Endothelial cell of umbilical vein (primary cell): Measurements from ENCODE around the gene GDF11. TPM values are rescaled to one million over a fixed set of nuclear protein-coding genes. Genes with fewer than 3 reads are reported as not detected.

Source experiments
- BruUV-seq: library from RNA; stranded (reverse); fragments of 400-500 nt; replicated peaks from 2 replicates; lab custom pipeline; 2021; lab: Mats Ljungman, UMichigan
- CTCF ChIA-PET: fragments of 300-600, 350-600 bp; sonication (Branson Sonifier 250); formaldehyde crosslinking; loops from one replicate; lab custom pipeline; 2021; ENCODE audit warnings: antibody characterized with exemption, inconsistent platforms; lab: Charles Lee
- POLR2A ChIA-PET: fragments of 300-600, 350-600 bp; sonication (Branson Sonifier 250); formaldehyde crosslinking; loops from one replicate; lab custom pipeline; 2021; ENCODE audit warnings: antibody characterized with exemption, inconsistent platforms; lab: Charles Lee
- DNase-seq: peaks from one replicate; pipeline ENCODE4 v3.0.0-alpha.2; 2011; ENCODE audit warnings: low read depth, low spot score
- FAIRE-seq: peaks from 2 replicates; lab custom pipeline; 2011; peaks lifted over from hg19 to GRCh38; lab: Jason Lieb, UNC
- H2AFZ ChIP-seq: 2 replicates; pipeline ENCODE4 v1.6.0; 2012; ENCODE audit warnings: low read depth, low read length, control low read depth, inconsistent platforms
- H3K27ac ChIP-seq: 2 replicates; pipeline ENCODE4 v1.5.1; 2011; ENCODE audit warnings: low read depth, mild to moderate bottlenecking, control low read depth, low read length, moderate library complexity; ENCODE audit not compliant: insufficient read depth
- H3K27me3 ChIP-seq, 2 experiments: 2 replicates each; pipeline versions ENCODE4 v1.6.0 to v1.6.1; 2011; ENCODE audit warnings: low read length in 2 of 2, mixed read lengths in 1 of 2; ENCODE audit not compliant: control insufficient read depth in 2 of 2, insufficient read depth in 2 of 2
- H3K36me3 ChIP-seq, 2 experiments: 2 replicates in 1 of 2; 3 replicates in 1 of 2; pipeline ENCODE4 v1.5.1; 2011; ENCODE audit warnings: low read length in 2 of 2, mild to moderate bottlenecking in 1 of 2, moderate library complexity in 1 of 2; ENCODE audit not compliant: control insufficient read depth in 2 of 2, insufficient read depth in 2 of 2; ENCODE audit errors: extremely low read depth in 1 of 2
- H3K4me1 ChIP-seq: 3 replicates; pipeline ENCODE4 v1.5.1; 2011; ENCODE audit warnings: mild to moderate bottlenecking, low read length; ENCODE audit not compliant: control insufficient read depth, insufficient read depth; ENCODE audit errors: extremely low read depth
- H3K4me2 ChIP-seq: 2 replicates; pipeline ENCODE4 v1.6.1; 2011; ENCODE audit warnings: low read length, control low read depth, mixed read lengths; ENCODE audit not compliant: insufficient read depth
- H3K4me3 ChIP-seq, 3 experiments: fragments of 200-600 bp in 1 of 3; sonication (generic), shearing (Covaris generic) in 1 of 3; replicated peaks in 1 of 3; 2 replicates each; pipeline ENCODE4 v1.5.1; 2011 to 2016; ENCODE audit warnings: control low read depth in 3 of 3, low read length in 3 of 3, mild to moderate bottlenecking in 2 of 3, inconsistent platforms in 1 of 3, low read depth in 1 of 3, moderate library complexity in 1 of 3; ENCODE audit not compliant: insufficient read depth in 1 of 3
- H3K79me2 ChIP-seq: 2 replicates; pipeline ENCODE4 v1.6.0; 2012; ENCODE audit warnings: low read length, inconsistent platforms; ENCODE audit not compliant: control insufficient read depth, insufficient read depth
- H3K9ac ChIP-seq: replicated peaks from 2 replicates; pipeline ENCODE3; 2011; ENCODE audit warnings: low read length, control low read depth; ENCODE audit not compliant: insufficient read depth; ENCODE audit errors: extremely low read depth
- H3K9me1 ChIP-seq: replicated peaks from 3 replicates; pipeline ENCODE4 v1.6.0; 2011; ENCODE audit warnings: mild to moderate bottlenecking, low read length; ENCODE audit not compliant: control insufficient read depth, insufficient read depth; ENCODE audit errors: extremely low read depth
- H3K9me3 ChIP-seq: replicated peaks from 2 replicates; pipeline ENCODE4 v1.5.1; 2012; ENCODE audit warnings: low read length, inconsistent platforms; ENCODE audit not compliant: control insufficient read depth, insufficient read depth
- H4K20me1 ChIP-seq: replicated peaks from 2 replicates; pipeline ENCODE3; 2011; ENCODE audit warnings: mild to moderate bottlenecking, low read length; ENCODE audit not compliant: control insufficient read depth, insufficient read depth; ENCODE audit errors: extremely low read depth
- CTCF ChIP-seq, 2 donors: IDR thresholded peaks; 1 replicate in 1 of 2; 2 replicates in 1 of 2; pipeline ENCODE4 v1.5.1; 2011; ENCODE audit warnings: low read length in 2 of 2, mild to moderate bottlenecking in 2 of 2, moderate library complexity in 2 of 2, control low read depth in 1 of 2, inconsistent platforms in 1 of 2, low read depth in 1 of 2; ENCODE audit not compliant: insufficient read depth in 1 of 2; ENCODE audit errors: extremely low read depth in 1 of 2
- EZH2 ChIP-seq: IDR thresholded peaks from 2 replicates; pipeline ENCODE4 v1.6.1; 2012; ENCODE audit warnings: borderline replicate concordance, low read depth, mild to moderate bottlenecking, moderate library complexity, low read length, inconsistent platforms; ENCODE audit not compliant: severe bottlenecking
- FOS ChIP-seq: IDR thresholded peaks from 2 replicates; pipeline ENCODE4 v1.6.1; 2011; ENCODE audit warnings: mild to moderate bottlenecking, low read length, moderate library complexity, borderline replicate concordance; ENCODE audit not compliant: insufficient read depth
- GATA2 ChIP-seq: IDR thresholded peaks from 2 replicates; pipeline ENCODE4 v1.7.0; 2011; ENCODE audit warnings: low read depth, mild to moderate bottlenecking, moderate library complexity, mixed read lengths, low read length; ENCODE audit not compliant: insufficient read length, insufficient read depth
- JUN ChIP-seq: IDR thresholded peaks from 2 replicates; pipeline ENCODE4 v1.6.1; 2011; ENCODE audit warnings: borderline replicate concordance, low read depth; ENCODE audit not compliant: insufficient read length, insufficient read depth
- MAX ChIP-seq: IDR thresholded peaks from 2 replicates; pipeline ENCODE4 v1.6.1; 2011; ENCODE audit not compliant: insufficient read depth, insufficient read length
- MYC ChIP-seq: IDR thresholded peaks from one replicate; pipeline ENCODE4 v1.6.1; 2011; ENCODE audit warnings: mild to moderate bottlenecking, low read depth, low read length
- POLR2A ChIP-seq: IDR thresholded peaks from 2 replicates; pipeline ENCODE4 v1.6.1; 2012; ENCODE audit warnings: low read depth, mild to moderate bottlenecking, control low read depth, low read length
- POLR2AphosphoS5 ChIP-seq: IDR thresholded peaks from 2 replicates; pipeline ENCODE4 v1.6.1; 2012; ENCODE audit warnings: low read depth, mild to moderate bottlenecking, control low read depth, low read length, moderate library complexity; ENCODE audit not compliant: insufficient read depth
- dilution Hi-C: fragments of 300-500 bp; cut with MboI; formaldehyde crosslinking; loops from one replicate; pipeline ENCODE4 v1.15.0; 2019; ENCODE audit warnings: low sequenced_read_pairs; ENCODE audit not compliant: extremely low pct_ligation_motif_present
- intact Hi-C: fragments of 100-400 bp; cut with micrococcal nuclease; formaldehyde crosslinking; loops from one replicate; pipeline ENCODE4 v1.10.0; 2022
- polyA plus RNA-seq, 4 experiments: library from polyadenylated mRNA; depleted of rRNA in 3 of 4; stranded (reverse) in 3 of 4; unstranded in 1 of 4; fragments of >200 nt; gene quantifications; 2 replicates each; pipeline versions ENCODE4 v1.2.1 to v1.2.3, GENCODE V29; 2011 to 2012; ENCODE audit warnings: missing spikeins in 1 of 4
- total RNA-seq: library from RNA; stranded (reverse); gene quantifications from 2 replicates; pipeline ENCODE4 v1.2.3, GENCODE V29; 2021

Gene GDF11
- total and polyA plus RNA-seq, 2 donors (not counting 3 experiments of a cell fraction or from before 2014, with no cell fraction given), result 10.0 to 18.7 TPM

GRCh38 chr12:55797068-55797467, 54.1 kb downstream of the GDF11 start:
- no peaks in the 10 kb centered on the region for H4K20me1 ChIP-seq
- no peak overlapping the region for H3K9ac ChIP-seq
- ChIA-PET CTCF (interaction anchor here (0.5 to 4.3 kb wide), 10 partner anchors 8 to 143 kb away, joined by 3 to 56 read pairs (median 4); partner anchors contain the start of genes ORMDL2 and SARNP), POLR2A (no interaction called here)
- TF ChIP-seq CTCF (IDR thresholded peaks at IDR 0.05; ENCODE audit: extremely low read depth in 1 of 2, insufficient read depth in 1 of 2, low read depth in 1 of 2, low read length in 2 of 2), result peak; percentile 31 to 41
- no peak for TF ChIP-seq MAX
- no peak for TF ChIP-seq FOS
- peaks cover 14 to 21% of the 10 kb centered on the region in 2 experiments for H3K36me3 ChIP-seq
- intact Hi-C loops (loop anchor here (1.0 kb wide), 1 partner anchor 58 kb away; no protein-coding TSS in a partner anchor), dilution Hi-C loops (no loop called here)
- H3K79me2 ChIP-seq, result peaks cover 18% of the 10 kb centered on the region
- no peak overlapping the region for H2AFZ ChIP-seq
- no peak overlapping the region for H3K27ac ChIP-seq
- no peaks in the 10 kb centered on the region for H3K9me1 ChIP-seq
- no peak overlapping the region for H3K4me3 ChIP-seq
- DNase-seq, result peak; percentile 41
- peak; percentile 31 for FAIRE-seq
- H3K9me3 ChIP-seq, result no peaks in the 10 kb centered on the region
- H3K4me2 ChIP-seq, result no peak overlapping the region
- no TSS peak for BruUV-seq
- H3K4me1 ChIP-seq, result no peaks in the 10 kb centered on the region
- H3K27me3 ChIP-seq, result no peaks in the 10 kb centered on the region

- Histone ChIP-seq H3K9ac (no peak overlapping the region), H3K9me1 (no peaks in the 10 kb centered on the region), H3K27ac (no peak overlapping the region), H3K9me3 (no peaks in the 10 kb centered on the region), H3K27me3 (no peaks in the 10 kb centered on the region), H4K20me1 (no peaks in the 10 kb centered on the region), H3K4me1 (no peaks in the 10 kb centered on the region), H2AFZ (no peak overlapping the region), H3K36me3 (peaks cover 14 to 21% of the 10 kb centered on the region in 2 experiments), H3K4me2 (no peak overlapping the region), H3K4me3 (no peak overlapping the region), H3K79me2 (peaks cover 18% of the 10 kb centered on the region)
- FAIRE-seq (no peak), DNase-seq (no peak)
- dilution Hi-C loops (no loop called here), intact Hi-C loops (loop anchor here (1.0 kb wide), 1 partner anchor 58 kb away; no protein-coding TSS in a partner anchor)
- TF ChIP-seq POLR2AphosphoS5 (no peak), CTCF (IDR thresholded peaks at IDR 0.05; ENCODE audit: extremely low read depth in 1 of 2, insufficient read depth in 1 of 2, low read depth in 1 of 2, low read length in 2 of 2) (no peak), MYC (no peak), FOS (no peak), GATA2 (no peak), MAX (no peak), JUN (no peak), POLR2A (no peak), EZH2 (no peak)
- CTCF ChIA-PET, result interaction anchor here (0.5 to 4.3 kb wide), 10 partner anchors 8 to 142 kb away, joined by 3 to 56 read pairs (median 4); partner anchors contain the start of genes ORMDL2 and SARNP
- BruUV-seq, result no TSS peak
- POLR2A ChIA-PET, result no interaction called here
Observed at GRCh38 chr12:55797550-55797949, 54.6 kb downstream of the GDF11 start.
